ENCODE measurements around the gene CAVIN4. TPM values are rescaled to one million over a fixed set of nuclear protein-coding genes. Genes with fewer than 3 reads are reported as not detected.

The CAVIN4 gene
- total and polyA plus RNA-seq, 2 experiments from 2014 or later = 0.65 to 1.7 TPM

- Histone ChIP-seq H3K27me3 (replicated peaks; ENCODE audit: insufficient read depth) (no peaks in the 10 kb centered on the region), H3K4me3 (no peak overlapping the region), H2AFZ (no peak overlapping the region), H3K9me3 (ENCODE audit: low read depth) (no peaks in the 10 kb centered on the region), H3K9me2 (ENCODE audit: insufficient read depth) (no peaks in the 10 kb centered on the region; the same call in 1 of the 2 replicates), H3K27ac (no peak overlapping the region), H4K20me1 (ENCODE audit: insufficient read depth) (no peaks in the 10 kb centered on the region), H3F3A (ENCODE audit: insufficient read depth) (no peaks in the 10 kb centered on the region), H3K4me1 (ENCODE audit: insufficient read depth) (no peaks in the 10 kb centered on the region), H3K9ac (no peak overlapping the region), H3K4me2 (ENCODE audit: unreplicated experiment) (no peak overlapping the region), H3K36me3 (ENCODE audit: low read depth) (no peaks in the 10 kb centered on the region), H3K79me2 (ENCODE audit: insufficient read depth) (no peaks in the 10 kb centered on the region)
- no peak for TF ChIP-seq EZH2 (IDR thresholded peaks at IDR 0.05; ENCODE audit: insufficient read depth, poor library complexity, severe bottlenecking)
- in situ Hi-C loops (cut with MboI) = no loop called here
- no peak for DNase-seq
- WGBS, 2 experiments (ENCODE audit: low coverage in 1 of 2, low lambda C conversion rate in 2 of 2, missing lambda C conversion rate in 2 of 2) = 82 to 87% methylated on average over 2 of the region's 2 CpGs
These were observed 22.9 kb upstream of the CAVIN4 start for GRCh38 chr9:100554935-100555401.

GRCh38 chr9:100555471-100555870 is 22.4 kb upstream of the CAVIN4 start:
- in situ Hi-C loops (cut with MboI) = no loop called here
- WGBS, 2 experiments (ENCODE audit: low coverage in 1 of 2, low lambda C conversion rate in 2 of 2, missing lambda C conversion rate in 2 of 2) = 44 to 68% methylated on average over 1 of the region's 1 CpG
- no peaks in the 10 kb centered on the region for H3F3A ChIP-seq (ENCODE audit: insufficient read depth)
- H3K27me3 ChIP-seq (replicated peaks; ENCODE audit: insufficient read depth) = no peaks in the 10 kb centered on the region
- DNase-seq = no peak
- H3K4me2 ChIP-seq (ENCODE audit: unreplicated experiment) = no peak overlapping the region
- H3K36me3 ChIP-seq (ENCODE audit: low read depth) = no peaks in the 10 kb centered on the region
- no peak for TF ChIP-seq EZH2 (IDR thresholded peaks at IDR 0.05; ENCODE audit: insufficient read depth, poor library complexity, severe bottlenecking)
- TF ChIP-seq EZH2phosphoT487 (IDR thresholded peaks at IDR 0.05; ENCODE audit: insufficient read depth, low read depth) = no peak
- H3K27ac ChIP-seq = no peak overlapping the region
- no peaks in the 10 kb centered on the region for H3K79me2 ChIP-seq (ENCODE audit: insufficient read depth)
- H2AFZ ChIP-seq = no peak overlapping the region
- H3K9me3 ChIP-seq (ENCODE audit: low read depth) = no peaks in the 10 kb centered on the region
- no peaks in the 10 kb centered on the region for H4K20me1 ChIP-seq (ENCODE audit: insufficient read depth)
- H3K9ac ChIP-seq = no peak overlapping the region
- no peak overlapping the region for H3K4me3 ChIP-seq
- H3K4me1 ChIP-seq (ENCODE audit: insufficient read depth) = no peaks in the 10 kb centered on the region
- H3K9me2 ChIP-seq (ENCODE audit: insufficient read depth) = no peaks in the 10 kb centered on the region; the same call in 1 of the 2 replicates

- Histone ChIP-seq H3K9me3 (ENCODE audit: low read depth) (no peaks in the 10 kb centered on the region), H3K36me3 (ENCODE audit: low read depth) (no peaks in the 10 kb centered on the region), H2AFZ (no peak overlapping the region), H3K27me3 (replicated peaks; ENCODE audit: insufficient read depth) (no peaks in the 10 kb centered on the region), H3K4me2 (ENCODE audit: unreplicated experiment) (no peak overlapping the region), H3F3A (ENCODE audit: insufficient read depth) (no peaks in the 10 kb centered on the region), H3K4me3 (no peak overlapping the region), H3K9ac (no peak overlapping the region), H3K4me1 (ENCODE audit: insufficient read depth) (no peaks in the 10 kb centered on the region), H3K9me2 (ENCODE audit: insufficient read depth) (no peaks in the 10 kb centered on the region; the same call in 1 of the 2 replicates), H3K79me2 (ENCODE audit: insufficient read depth) (no peaks in the 10 kb centered on the region), H3K27ac (no peak overlapping the region), H4K20me1 (ENCODE audit: insufficient read depth) (no peaks in the 10 kb centered on the region)
- WGBS, 2 experiments (ENCODE audit: low coverage in 1 of 2, low lambda C conversion rate in 2 of 2, missing lambda C conversion rate in 2 of 2) = 92 to 95% methylated on average over 3 of the region's 3 CpGs
- no peak for TF ChIP-seq EZH2phosphoT487 (IDR thresholded peaks at IDR 0.05; ENCODE audit: insufficient read depth, low read depth)
- no peak for TF ChIP-seq EZH2 (IDR thresholded peaks at IDR 0.05; ENCODE audit: insufficient read depth, poor library complexity, severe bottlenecking)
- no peak for DNase-seq
- in situ Hi-C loops (cut with MboI) = no loop called here
These were observed 20.8 kb upstream of the CAVIN4 start for GRCh38 chr9:100557053-100557452.

- H3K9me3 ChIP-seq (ENCODE audit: low read depth) = no peaks in the 10 kb centered on the region
- H3K36me3 ChIP-seq (ENCODE audit: low read depth) = no peaks in the 10 kb centered on the region
- in situ Hi-C loops (cut with MboI) = no loop called here
- no peaks in the 10 kb centered on the region for H3K27me3 ChIP-seq (replicated peaks; ENCODE audit: insufficient read depth)
- H2AFZ ChIP-seq = no peak overlapping the region
- H3F3A ChIP-seq (ENCODE audit: insufficient read depth) = no peaks in the 10 kb centered on the region
- H3K4me3 ChIP-seq = no peak overlapping the region
- H4K20me1 ChIP-seq (ENCODE audit: insufficient read depth) = no peaks in the 10 kb centered on the region
- H3K4me1 ChIP-seq (ENCODE audit: insufficient read depth) = no peaks in the 10 kb centered on the region
- DNase-seq = no peak
- H3K4me2 ChIP-seq (ENCODE audit: unreplicated experiment) = no peak overlapping the region
- no peak overlapping the region for H3K27ac ChIP-seq
- TF ChIP-seq EZH2phosphoT487 (IDR thresholded peaks at IDR 0.05; ENCODE audit: insufficient read depth, low read depth) (no peak), EZH2 (IDR thresholded peaks at IDR 0.05; ENCODE audit: insufficient read depth, poor library complexity, severe bottlenecking) (no peak)
- whole genome bisulfite sequencing, 2 experiments (ENCODE audit: low coverage in 1 of 2, low lambda C conversion rate in 2 of 2, missing lambda C conversion rate in 2 of 2) = 83 to 90% methylated on average over 3 of the region's 3 CpGs
- H3K79me2 ChIP-seq (ENCODE audit: insufficient read depth) = no peaks in the 10 kb centered on the region
- H3K9me2 ChIP-seq (ENCODE audit: insufficient read depth) = no peaks in the 10 kb centered on the region; the same call in 1 of the 2 replicates
- no peak overlapping the region for H3K9ac ChIP-seq
These were observed 16.6 kb upstream of the CAVIN4 start for GRCh38 chr9:100561256-100561655.

GRCh38 chr9:100567856-100568255 is 10.0 kb upstream of the CAVIN4 start:
- Histone ChIP-seq H2AFZ (no peak overlapping the region), H3K9ac (no peak overlapping the region), H3K4me1 (ENCODE audit: insufficient read depth) (no peaks in the 10 kb centered on the region), H3K4me3 (no peak overlapping the region), H3K9me3 (ENCODE audit: low read depth) (no peaks in the 10 kb centered on the region), H4K20me1 (ENCODE audit: insufficient read depth) (no peaks in the 10 kb centered on the region), H3K4me2 (ENCODE audit: unreplicated experiment) (no peak overlapping the region), H3K36me3 (ENCODE audit: low read depth) (no peaks in the 10 kb centered on the region), H3K27me3 (replicated peaks; ENCODE audit: insufficient read depth) (no peaks in the 10 kb centered on the region), H3K27ac (no peak overlapping the region), H3K79me2 (ENCODE audit: insufficient read depth) (no peaks in the 10 kb centered on the region), H3F3A (ENCODE audit: insufficient read depth) (no peaks in the 10 kb centered on the region), H3K9me2 (ENCODE audit: insufficient read depth) (0 out of 2 replicates have a peak, but pooled peaks cover 5% of the 10 kb centered on the region)
- TF ChIP-seq EZH2phosphoT487 (IDR thresholded peaks at IDR 0.05; ENCODE audit: insufficient read depth, low read depth) (no peak), EZH2 (IDR thresholded peaks at IDR 0.05; ENCODE audit: insufficient read depth, poor library complexity, severe bottlenecking) (no peak)
- WGBS, 2 experiments (ENCODE audit: low coverage in 1 of 2, low lambda C conversion rate in 2 of 2, missing lambda C conversion rate in 2 of 2) = 67 to 71% methylated on average over 3 of the region's 3 CpGs
- DNase-seq = no peak
- in situ Hi-C loops (cut with MboI) = no loop called here

Measured in GM23248 (cell line).